SW 1271 (cell line): ENCODE data around the gene CDKL5.

Source experiments
- DNase-seq, 2 experiments: peaks; one replicate each; lab custom pipeline; 2025; lab: John Stamatoyannopoulos, UW

CDKL5 gene

GRCh38 chrX:18649498-18649951, 224.1 kb downstream of the CDKL5 start:
- DNase-seq = no peak

- DNase-seq = no peak
Measured at GRCh38 chrX:18650662-18651061, 225.3 kb downstream of the CDKL5 start.

- no peak for DNase-seq
Measured at GRCh38 chrX:18652636-18653035, 227.2 kb downstream of the CDKL5 start.

GRCh38 chrX:18654875-18655836, 229.7 kb downstream of the CDKL5 start:
- DNase-seq = no peak

- DNase-seq = no peak
Measured at GRCh38 chrX:18661273-18661672, 235.9 kb downstream of the CDKL5 start.

- DNase-seq = no peak
Measured at GRCh38 chrX:18664947-18665346, 239.5 kb downstream of the CDKL5 start.

GRCh38 chrX:18666614-18667013, 241.2 kb downstream of the CDKL5 start:
- DNase-seq = no peak

GRCh38 chrX:18668071-18668835, 242.8 kb downstream of the CDKL5 start:
- no peak for DNase-seq

GRCh38 chrX:18672008-18672407, 246.6 kb downstream of the CDKL5 start, which contains the start of gene RS1:
TSS of gene RS1 (minus strand) at chrX:18672108. CDS start at chrX:18672068, 40 bp downstream.
- no peak for DNase-seq

GRCh38 chrX:18674417-18674787, 249.0 kb downstream of the CDKL5 start:
- no peak for DNase-seq

- DNase-seq = peak; percentile 8 to 29
Measured at GRCh38 chrX:18674788-18675735, 249.7 kb downstream of the CDKL5 start.

- no peak for DNase-seq
Measured at GRCh38 chrX:18676050-18676449, 250.6 kb downstream of the CDKL5 start.

GRCh38 chrX:18676470-18676869, 251.1 kb downstream of the CDKL5 start:
- no peak for DNase-seq

- no peak for DNase-seq
Measured at GRCh38 chrX:18677161-18677869, 251.9 kb downstream of the CDKL5 start.

GRCh38 chrX:18681996-18682395, 256.6 kb downstream of the CDKL5 start:
- DNase-seq = no peak

GRCh38 chrX:18682979-18683387, 257.6 kb downstream of the CDKL5 start:
- DNase-seq = no peak

GRCh38 chrX:18687856-18688495, 262.6 kb downstream of the CDKL5 start:
- DNase-seq = no peak

GRCh38 chrX:18691431-18691830, 266.0 kb downstream of the CDKL5 start:
- DNase-seq = no peak

GRCh38 chrX:18692541-18692940, 267.1 kb downstream of the CDKL5 start:
- no peak for DNase-seq

GRCh38 chrX:18696653-18697052, 271.2 kb downstream of the CDKL5 start:
- no peak for DNase-seq
